Pulmonary artery endothelial cell (primary cell): ENCODE measurements around the gene COL4A4. TPM values are rescaled to one million over a fixed set of nuclear protein-coding genes. Genes with fewer than 3 reads are reported as not detected.

Source experiments
- DNase-seq: peaks from one replicate; pipeline ENCODE4 v3.0.0-alpha.2; 2011; ENCODE audit warnings: low read depth, low spot score
- total RNA-seq: library from RNA; depleted of rRNA; stranded (reverse); fragments of >200 nt; gene quantifications from 2 replicates; pipeline ENCODE4 v1.2.3, GENCODE V29; 2014

COL4A4 gene
- total RNA-seq, 1 donor from 2014 or later: 0.99 TPM

DNA sequence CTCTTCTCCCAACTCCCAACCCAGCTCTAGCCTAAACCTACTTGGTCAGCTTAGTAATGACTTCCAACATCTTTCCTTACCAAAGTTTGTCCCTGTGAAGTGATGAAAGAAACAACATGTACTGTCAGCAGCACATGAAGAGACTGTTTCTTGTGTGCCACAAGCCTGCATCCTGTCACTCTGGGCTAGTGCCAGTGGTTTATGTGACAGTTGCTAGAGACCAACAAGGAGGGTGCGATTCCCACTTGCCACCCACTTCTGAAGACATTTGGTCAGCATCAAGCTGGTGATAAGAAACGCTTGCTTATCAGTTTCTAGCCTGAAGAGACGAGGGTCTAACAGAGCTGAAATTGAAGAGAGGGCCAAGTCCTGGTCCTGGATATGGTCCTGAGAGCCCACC, 132.6 kb downstream of the COL4A4 start:
- no peak for DNase-seq

DNA sequence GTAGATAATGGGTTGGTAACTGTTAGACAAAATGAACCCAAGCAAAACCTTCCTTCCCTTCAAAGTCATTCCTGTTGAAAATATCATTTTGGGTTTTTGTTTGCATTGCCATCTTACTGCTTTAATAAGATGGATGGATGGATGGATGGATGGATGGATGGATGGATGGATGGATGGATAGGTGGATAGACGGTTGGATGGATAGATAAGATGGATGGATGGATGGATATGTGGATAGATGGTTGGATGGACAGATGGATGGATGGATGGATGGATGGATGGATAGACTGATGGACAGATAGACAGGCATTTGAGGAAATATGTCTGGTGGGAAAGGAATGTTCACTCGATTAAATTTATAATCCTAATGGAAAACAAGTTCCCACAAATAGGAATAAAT, 133.2 kb downstream of the COL4A4 start:
- no peak for DNase-seq

- DNase-seq: no peak
Measured at GRCh38 chr2:227029426-227030105, 134.4 kb downstream of the COL4A4 start.

DNA sequence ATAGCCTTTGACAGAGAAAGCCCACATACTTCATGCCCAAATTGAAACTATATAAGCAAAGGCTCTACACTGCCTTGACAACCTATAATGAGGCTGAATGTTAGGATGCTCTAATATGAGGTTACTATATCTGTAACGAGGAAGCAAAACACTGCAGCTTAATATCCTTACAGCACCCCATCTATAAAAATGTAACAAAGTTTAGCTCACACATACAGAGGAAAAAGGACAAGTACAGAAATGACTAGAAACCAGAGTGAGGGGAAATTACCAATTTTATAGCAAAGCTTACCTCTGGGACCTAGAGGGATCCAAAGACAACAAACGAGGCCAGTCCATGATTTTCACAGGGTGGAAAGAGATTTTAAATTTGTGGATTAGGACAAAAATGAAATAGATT, 138.5 kb downstream of the COL4A4 start:
- DNase-seq: no peak

DNA sequence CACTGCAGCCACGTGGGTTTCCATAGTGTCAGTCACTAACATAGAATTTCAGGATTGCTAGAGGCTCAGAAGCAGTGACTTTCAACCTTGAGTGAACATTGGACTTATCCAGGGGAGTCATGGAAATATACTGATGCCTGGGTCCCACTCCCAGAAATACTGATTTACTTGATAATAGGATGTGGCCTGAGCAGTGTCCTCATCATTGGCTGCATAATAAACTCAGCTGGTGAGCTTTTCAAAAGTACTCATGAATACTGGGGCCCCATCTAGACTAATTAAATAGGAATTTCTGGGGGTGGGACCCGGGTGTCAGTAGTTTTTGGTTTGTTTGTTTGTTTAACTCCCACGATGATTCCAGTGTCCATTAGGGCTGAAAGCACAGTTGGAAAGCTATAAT, 141.4 kb downstream of the COL4A4 start:
- DNase-seq: no peak

DNA sequence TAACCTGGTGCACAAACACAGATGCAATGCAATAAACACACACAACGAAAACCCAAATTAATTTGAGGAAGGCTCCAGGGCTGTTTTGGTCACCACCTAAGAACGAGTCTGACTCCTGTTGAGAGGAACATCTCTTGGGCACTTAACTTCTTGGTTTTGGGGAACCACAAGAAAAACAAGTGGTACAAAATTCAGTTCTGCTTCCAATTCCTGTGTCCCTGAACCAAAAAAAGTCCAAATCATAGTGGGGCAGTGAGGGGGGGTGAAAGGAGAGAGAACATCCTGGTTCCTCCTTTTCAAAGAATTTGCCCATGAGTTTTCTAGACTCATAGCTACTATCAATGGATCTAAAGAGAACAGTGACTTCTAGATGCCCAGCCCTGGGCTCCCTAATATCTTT, 143.6 kb downstream of the COL4A4 start:
- DNase-seq: no peak

GRCh38 chr2:227016894-227017293, 147.1 kb downstream of the COL4A4 start:
- DNase-seq: no peak

GRCh38 chr2:227013881-227014280, 150.1 kb downstream of the COL4A4 start:
- DNase-seq: no peak

- DNase-seq: no peak
Measured at GRCh38 chr2:227013330-227013729, 150.7 kb downstream of the COL4A4 start.

DNA sequence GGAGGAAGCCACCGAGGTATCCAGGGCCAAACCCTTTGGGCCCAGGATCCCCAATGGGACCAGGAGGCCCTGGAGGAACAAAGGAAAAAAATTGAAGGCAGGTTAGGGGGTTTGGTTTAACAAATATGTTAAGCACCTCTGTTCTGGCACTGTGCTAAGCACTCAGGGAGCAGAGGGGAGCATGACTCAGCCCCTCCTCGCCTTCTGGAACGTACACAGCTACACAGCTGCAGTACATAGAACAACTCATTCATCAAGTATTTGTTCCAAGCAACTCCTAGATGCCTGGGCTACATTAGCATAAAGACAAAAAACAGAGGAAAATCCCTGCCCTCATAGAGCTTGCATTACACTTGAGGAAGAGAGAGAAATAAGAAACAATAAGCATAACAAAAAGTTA, 153.6 kb downstream of the COL4A4 start:
- no peak for DNase-seq

GRCh38 chr2:227007940-227008339, 156.1 kb downstream of the COL4A4 start:
- no peak for DNase-seq

DNA sequence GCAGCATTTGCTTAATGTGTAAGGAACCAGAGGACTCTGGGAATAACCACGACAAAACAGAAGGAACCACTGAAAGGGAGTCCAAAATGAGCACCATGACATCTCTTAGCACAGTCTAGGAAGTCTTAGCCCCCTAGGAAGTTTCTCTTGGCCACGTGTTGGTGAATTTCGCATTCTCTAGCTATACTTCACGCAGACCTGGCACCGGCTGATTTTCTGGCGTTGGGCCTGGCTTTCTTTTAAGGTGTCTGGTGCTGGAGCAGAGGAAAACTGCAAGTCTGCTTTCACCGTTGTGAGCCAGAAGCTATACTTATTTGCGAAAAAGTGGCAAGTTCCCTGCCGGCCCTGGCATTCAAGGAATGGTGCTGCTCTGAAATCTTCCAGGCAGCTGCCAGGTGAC, 156.9 kb downstream of the COL4A4 start:
- no peak for DNase-seq

- DNase-seq: no peak
Measured at GRCh38 chr2:227006189-227006897, 157.7 kb downstream of the COL4A4 start.

- no peak for DNase-seq
Measured at GRCh38 chr2:227004482-227004881, 159.5 kb downstream of the COL4A4 start.

DNA sequence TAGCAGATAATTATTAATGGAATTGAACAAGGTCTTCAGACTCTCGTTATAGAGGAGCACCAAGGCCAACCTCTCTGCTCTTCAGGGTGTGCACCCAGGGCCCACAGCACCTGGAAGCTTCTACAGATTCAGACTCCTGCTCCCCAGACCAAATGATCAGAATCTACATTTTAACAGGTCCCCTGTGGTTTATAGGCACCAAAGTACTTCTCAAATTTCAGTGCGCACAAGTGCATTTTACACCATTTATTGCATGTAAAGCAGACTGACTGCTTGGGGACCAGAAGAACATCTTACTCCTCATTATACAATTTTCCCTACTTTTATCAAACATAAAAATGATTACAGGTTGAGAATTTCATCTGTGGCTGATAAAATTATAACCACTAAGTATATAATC, 163.9 kb downstream of the COL4A4 start:
- DNase-seq: no peak

GRCh38 chr2:226999661-227000060, 164.3 kb downstream of the COL4A4 start:
- DNase-seq: no peak

GRCh38 chr2:226995625-226996041, 168.4 kb downstream of the COL4A4 start:
- DNase-seq: no peak

GRCh38 chr2:226994775-226995174, 169.2 kb downstream of the COL4A4 start:
- no peak for DNase-seq

- no peak for DNase-seq
Measured at GRCh38 chr2:226993171-226993570, 170.8 kb downstream of the COL4A4 start.

- DNase-seq: no peak
Measured at GRCh38 chr2:226991663-226992062, 172.3 kb downstream of the COL4A4 start.

DNA sequence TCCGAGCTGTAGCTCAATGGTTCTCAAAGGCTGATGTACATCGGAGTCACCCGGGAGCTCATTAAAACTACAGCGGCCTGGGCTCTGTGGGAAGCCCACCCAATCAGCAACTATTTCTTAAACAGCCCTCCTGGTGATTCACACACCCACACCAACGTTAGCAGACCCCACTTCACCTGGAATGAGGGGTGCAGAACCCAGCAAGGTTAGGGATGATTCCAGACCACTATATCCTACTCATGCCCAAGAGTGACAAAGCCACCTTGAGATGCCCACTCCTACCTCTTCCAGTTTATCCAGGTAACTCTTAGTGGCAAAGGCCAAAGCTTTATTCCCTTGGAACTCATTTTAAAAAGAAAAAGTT, 178.4 kb downstream of the COL4A4 start:
- DNase-seq: no peak

GRCh38 chr2:226984750-226985582, 179.0 kb downstream of the COL4A4 start:
- DNase-seq: peak; percentile 10
